Body of pancreas (tissue), 4 donors: ENCODE results near the gene PITPNC1. TPM values are rescaled to one million over a fixed set of nuclear protein-coding genes. Genes with fewer than 3 reads are reported as not detected.
A peak's percentile ranks its signal among the peaks of the same experiment; 100 is the strongest.

Experiments
- ATAC-seq: fragments of 150-250 bp; one replicate; pipeline ENCODE4 v1.9.1; 2016
- DNase-seq, 4 donors: peaks; one replicate each; pipeline ENCODE4 v3.0.0-alpha.2; 2019
- H3K27ac ChIP-seq, 4 donors: fragments of 200-600 bp; sonication (generic); 1 replicate in 3 of 4; 2 replicates in 1 of 4; pipeline versions ENCODE4 v1.5.1 to v1.6.1; 2016 to 2019; ENCODE audit warnings: mild to moderate bottlenecking in 1 of 4, mixed read lengths in 1 of 4, moderate library complexity in 1 of 4
- H3K27me3 ChIP-seq, 2 donors: fragments of 200-600 bp; sonication (generic); one replicate each; pipeline ENCODE4 v1.6.0; 2016; ENCODE audit warnings: mild to moderate bottlenecking in 1 of 2
- H3K36me3 ChIP-seq, 2 donors: fragments of 200-600 bp; sonication (generic); replicated peaks in 1 of 2; 2 replicates each; pipeline ENCODE4 v1.5.1; 2016; ENCODE audit warnings: low read depth in 2 of 2; ENCODE audit not compliant: insufficient read depth in 1 of 2
- H3K4me1 ChIP-seq: fragments of 200-600 bp; sonication (generic); one replicate; pipeline ENCODE4 v1.6.0; 2016
- H3K4me3 ChIP-seq, 2 donors: fragments of 200-600 bp; sonication (generic); 1 replicate in 1 of 2; 2 replicates in 1 of 2; pipeline ENCODE4 v1.5.1; 2016 to 2019
- H3K9me3 ChIP-seq, 3 donors: fragments of 200-600 bp; sonication (generic); 1 replicate in 2 of 3; 2 replicates in 1 of 3; pipeline ENCODE4 v1.5.1; 2016
- CTCF ChIP-seq, 7 experiments: fragments of 450-650 bp in 4 of 7; fragments of 200-600 bp in 3 of 7; sonication (generic) in 3 of 7; IDR thresholded peaks; one replicate each; pipeline ENCODE4 v1.5.1; 2016 to 2019; ENCODE audit warnings: antibody characterized with exemption in 7 of 7
- POLR2A ChIP-seq, 3 donors: fragments of 450-650 bp; IDR thresholded peaks; one replicate each; pipeline ENCODE4 v1.6.1; 2016; ENCODE audit warnings: antibody characterized with exemption in 3 of 3, mild to moderate bottlenecking in 2 of 3
- WGBS, 2 donors: methylation state at CpG; one replicate each; pipeline ENCODE4 v1.1.5; 2017; 5-methylcytosine and 5-hydroxymethylcytosine counted together
- intact Hi-C: fragments of 100-400 bp; cut with DNase I; formaldehyde crosslinking; loops from one replicate; pipeline ENCODE4 v1.15.1; 2023
- total RNA-seq, 2 donors: library from RNA; depleted of rRNA; stranded (reverse); fragments of >200 nt; gene quantifications; one replicate each; pipeline ENCODE4 v1.1.0, GENCODE V29; 2016

The PITPNC1 gene
- total RNA-seq, 2 donors from 2014 or later: 11.9 to 17.5 TPM

- ATAC-seq: peak; percentile 98
- peaks cover 29% of the 10 kb centered on the region for H3K4me1 ChIP-seq
- H3K36me3 ChIP-seq: no peaks in the 10 kb centered on the region
- DNase-seq: peak; percentile 99
- peak overlapping the region; percentile 74 to 94 (median 84) for H3K27ac ChIP-seq
- H3K27me3 ChIP-seq: no peaks in the 10 kb centered on the region
- H3K9me3 ChIP-seq: no peaks in the 10 kb centered on the region
- 12 to 14% methylated on average over 6 to 18 of the region's 18 CpGs for WGBS, 2 donors
- H3K4me3 ChIP-seq: no peak overlapping the region
- intact Hi-C loops: no loop called here
- TF ChIP-seq POLR2A (IDR thresholded peaks at IDR 0.05) (peak; percentile 85 to 95 (median 94)), CTCF (IDR thresholded peaks at IDR 0.05) (peak in 1 of 7 experiments; percentile 8)
These were observed 114.1 kb downstream of the PITPNC1 start for GRCh38 chr17:67491009-67491680.

- peak overlapping the region; percentile 65 to 94 (median 84) for H3K27ac ChIP-seq
- H3K36me3 ChIP-seq: no peaks in the 10 kb centered on the region
- no peak for ATAC-seq
- 29 to 34% methylated on average over 4 of the region's 4 CpGs for WGBS, 2 donors
- TF ChIP-seq CTCF (IDR thresholded peaks at IDR 0.05): no peak
- TF ChIP-seq POLR2A (IDR thresholded peaks at IDR 0.05): no peak
- no peak overlapping the region for H3K4me3 ChIP-seq
- H3K27me3 ChIP-seq: no peaks in the 10 kb centered on the region
- DNase-seq: peak in 3 of 4 donors; percentile 30 to 41 (median 35)
- H3K9me3 ChIP-seq: no peaks in the 10 kb centered on the region
- peaks cover 29% of the 10 kb centered on the region for H3K4me1 ChIP-seq
- intact Hi-C loops: no loop called here
These were observed 114.6 kb downstream of the PITPNC1 start for GRCh38 chr17:67491681-67492024.

GRCh38 chr17:67492251-67492740, 115.2 kb downstream of the PITPNC1 start:
- no peaks in the 10 kb centered on the region for H3K36me3 ChIP-seq
- DNase-seq: no peak
- no peaks in the 10 kb centered on the region for H3K27me3 ChIP-seq
- H3K4me1 ChIP-seq: peaks cover 29% of the 10 kb centered on the region
- H3K9me3 ChIP-seq: no peaks in the 10 kb centered on the region
- ATAC-seq: no peak
- intact Hi-C loops: no loop called here
- H3K27ac ChIP-seq: peak overlapping the region in 3 of 4 donors; percentile 84 to 94 (median 85)
- no peak overlapping the region for H3K4me3 ChIP-seq
- WGBS, 2 donors: 76 to 83% methylated on average over 5 of the region's 5 CpGs
- TF ChIP-seq CTCF (IDR thresholded peaks at IDR 0.05) (no peak), POLR2A (IDR thresholded peaks at IDR 0.05) (no peak)

- H3K4me3 ChIP-seq: no peak overlapping the region
- DNase-seq (no peak), ATAC-seq (no peak)
- H3K27ac ChIP-seq: peak overlapping the region in 2 of 4 donors; percentile 85 to 94
- peaks cover 29% of the 10 kb centered on the region for H3K4me1 ChIP-seq
- H3K36me3 ChIP-seq: no peaks in the 10 kb centered on the region
- TF ChIP-seq POLR2A (IDR thresholded peaks at IDR 0.05): no peak
- TF ChIP-seq CTCF (IDR thresholded peaks at IDR 0.05): no peak
- no peaks in the 10 kb centered on the region for H3K9me3 ChIP-seq
- H3K27me3 ChIP-seq: no peaks in the 10 kb centered on the region
- WGBS, 2 donors: 79 to 80% methylated on average over 13 of the region's 13 CpGs
- intact Hi-C loops: no loop called here
These were observed 115.9 kb downstream of the PITPNC1 start for GRCh38 chr17:67492824-67493517.
